Aorta (tissue), 5 donors: ENCODE measurements around the gene FGF21. TPM values are rescaled to one million over a fixed set of nuclear protein-coding genes. Genes with fewer than 3 reads are reported as not detected.
A peak's percentile ranks its signal among the peaks of the same experiment; 100 is the strongest.

Experiments used
- ATAC-seq: fragments of 200-7000 bp; cut with Tn5 transposase; one replicate; pipeline ENCODE4 v1.9.1; 2022; ENCODE audit warnings: moderate library complexity; ENCODE audit not compliant: low FRiP score
- DNase-seq, 2 donors: peaks; one replicate each; pipeline ENCODE4 v3.0.0-alpha.2; 2020
- H3K27ac ChIP-seq, 2 donors: one replicate each; pipeline ENCODE4 v1.5.1; 2013; ENCODE audit warnings: low read length in 2 of 2, mild to moderate bottlenecking in 2 of 2, moderate library complexity in 2 of 2, control low read depth in 1 of 2, inconsistent platforms in 1 of 2, low read depth in 1 of 2
- H3K27me3 ChIP-seq, 2 donors: one replicate each; pipeline ENCODE4 v1.6.1; 2013; ENCODE audit warnings: control low read depth in 1 of 2, low read length in 1 of 2, mild to moderate bottlenecking in 1 of 2, moderate library complexity in 1 of 2; ENCODE audit not compliant: insufficient read depth in 2 of 2, control insufficient read depth in 1 of 2
- H3K36me3 ChIP-seq, 2 donors: one replicate each; pipeline ENCODE4 v1.6.1; 2013; ENCODE audit warnings: control low read depth in 1 of 2, low read length in 1 of 2, mild to moderate bottlenecking in 1 of 2; ENCODE audit not compliant: insufficient read depth in 2 of 2, control insufficient read depth in 1 of 2
- H3K4me1 ChIP-seq, 2 donors: one replicate each; pipeline ENCODE4 v1.6.1; 2013; ENCODE audit warnings: low read length in 2 of 2, control low read depth in 1 of 2, mild to moderate bottlenecking in 1 of 2, moderate library complexity in 1 of 2; ENCODE audit not compliant: insufficient read depth in 2 of 2, control insufficient read depth in 1 of 2
- H3K4me3 ChIP-seq, 2 donors: one replicate each; pipeline ENCODE4 v1.5.1; 2013; ENCODE audit warnings: low read length in 2 of 2, control low read depth in 1 of 2, mild to moderate bottlenecking in 1 of 2
- H3K9me3 ChIP-seq: one replicate; pipeline ENCODE4 v1.6.1; 2013; ENCODE audit warnings: mild to moderate bottlenecking, low read length; ENCODE audit not compliant: control insufficient read depth
- WGBS, 2 donors: extraction: QIAGEN DNeasy Blood & Tissue Kit; methylation state at CpG; one replicate each; pipeline ENCODE4 v1.1.7; 2013; 5-methylcytosine and 5-hydroxymethylcytosine counted together
- intact Hi-C, 2 donors: fragments of 100-400 bp; cut with DNase I; formaldehyde crosslinking; loops; one replicate each; pipeline versions ENCODE4 v1.14.2 to v1.15.0; 2022
- polyA plus RNA-seq, 2 donors: library from polyadenylated mRNA; stranded (reverse); fragments of 200-250 nt; gene quantifications; one replicate each; pipeline ENCODE4 v1.2.3, GENCODE V29; 2013
- total RNA-seq, 2 donors: library from RNA; stranded (reverse); fragmentation: NEBNext Ultra II Directional; extraction: Animal tissue kit (Norgen Biotek cat#: 25700); gene quantifications; one replicate each; pipeline ENCODE4 v1.2.1, GENCODE V29; 2021
- donor health status: healthy with polysubstance abuse.
- donor health status: Bipolar disorder and iron deficiency.
- donor health status: DM: no; HTN: no; CAD: no.
- donor health status: DM: no; HTN: no; CAD: no.
- donor health status: DM: yes; HTN: yes; CAD: no.

FGF21 gene
- total and polyA plus RNA-seq, 4 donors: not detected

DNA sequence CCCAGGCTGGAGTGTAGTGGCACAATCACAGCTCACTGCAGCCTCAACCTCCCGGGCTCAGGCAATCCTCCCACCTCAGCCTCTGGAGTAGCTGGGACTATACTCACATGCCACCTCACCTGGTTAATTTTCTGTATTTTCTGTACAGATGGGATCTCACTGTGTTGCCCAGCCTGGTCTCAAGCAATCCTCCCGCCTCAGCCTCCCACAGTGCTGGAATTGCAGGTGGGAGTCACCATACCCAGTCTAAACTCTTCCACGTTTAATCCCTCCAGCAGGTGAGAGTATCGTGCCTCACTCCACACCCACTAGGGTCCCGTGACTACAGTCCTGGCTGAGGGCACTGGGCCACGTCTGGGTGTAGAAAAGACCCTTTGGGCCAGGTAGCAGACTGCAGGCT, 39.0 kb downstream of the FGF21 start:
- no peaks in the 10 kb centered on the region for H3K4me1 ChIP-seq
- H3K27me3 ChIP-seq: no peaks in the 10 kb centered on the region
- no peak overlapping the region for H3K4me3 ChIP-seq
- no peaks in the 10 kb centered on the region for H3K9me3 ChIP-seq
- ATAC-seq (no peak), DNase-seq (no peak)
- H3K36me3 ChIP-seq: no peaks in the 10 kb centered on the region
- no peak overlapping the region for H3K27ac ChIP-seq
- WGBS, 2 donors: 77 to 79% methylated on average over 6 of the region's 6 CpGs
- intact Hi-C loops: loop anchor here in 1 of 2 donors (5.0 kb wide), 1 partner anchor 173 kb away; the partner anchor contains the start of gene FTL

DNA sequence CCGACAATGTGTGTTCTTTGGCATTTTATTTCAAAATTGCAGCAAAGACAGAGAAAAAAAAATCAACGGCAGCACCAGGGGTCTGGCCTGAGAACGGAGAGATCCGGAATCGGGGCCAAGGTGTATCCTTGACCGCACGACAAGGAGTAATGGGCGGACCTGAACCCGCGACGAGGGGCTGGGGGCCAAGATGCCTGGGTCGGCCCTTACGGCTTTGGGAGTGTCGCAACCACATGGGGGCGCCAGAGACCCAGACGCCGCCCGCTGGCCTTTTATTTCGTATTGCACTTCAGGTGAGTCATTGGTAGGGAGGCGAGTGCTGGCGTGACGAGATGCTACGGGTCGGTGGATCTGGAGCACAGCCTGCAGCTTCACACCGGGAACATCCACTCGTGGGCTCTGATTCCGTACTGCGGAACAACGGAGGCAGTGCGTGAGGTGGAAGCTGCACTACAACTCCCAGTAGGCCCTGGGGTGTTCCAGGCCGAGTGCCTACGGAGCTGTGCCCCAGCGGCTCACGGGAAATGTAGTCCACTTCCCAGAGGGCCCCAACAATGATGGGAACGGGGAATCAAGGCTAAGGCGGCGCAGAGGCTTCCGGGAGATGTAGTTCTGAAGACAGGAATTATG, 39.8 kb downstream of the FGF21 start:
- Histone ChIP-seq H3K27ac (peak overlapping the region; percentile 46 to 52), H3K9me3 (no peaks in the 10 kb centered on the region), H3K36me3 (no peaks in the 10 kb centered on the region), H3K27me3 (no peaks in the 10 kb centered on the region), H3K4me1 (no peaks in the 10 kb centered on the region), H3K4me3 (peak overlapping the region in 1 of 2 donors; percentile 11)
- WGBS, 2 donors: 0 to 1% methylated on average over 38 of the region's 38 CpGs
- intact Hi-C loops: loop anchor here (1.0 kb wide), 1 partner anchor 40 kb away; no protein-coding TSS in a partner anchor
- DNase-seq: peak; percentile 95 to 96
- ATAC-seq: peak; percentile 97

DNA sequence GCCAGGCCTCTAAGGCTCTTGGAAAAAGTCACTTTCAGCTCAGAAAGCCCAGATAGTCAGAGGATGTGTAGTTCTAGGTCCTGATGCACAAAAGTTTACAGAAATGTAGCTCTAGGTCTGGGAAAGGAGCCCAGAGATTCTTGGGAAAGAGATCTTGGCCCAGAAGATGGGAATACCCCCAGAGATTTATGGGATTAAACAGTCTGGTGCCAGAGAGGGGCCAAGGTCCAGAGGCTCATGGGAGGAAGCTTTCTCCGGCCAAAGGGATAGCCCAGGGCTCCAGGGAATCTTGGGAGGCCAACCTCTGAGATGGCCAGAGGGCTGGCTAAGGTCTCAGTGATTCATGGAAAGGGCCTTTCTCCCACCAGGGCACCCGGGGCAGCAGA, 40.4 kb downstream of the FGF21 start:
- intact Hi-C loops: loop anchor here (1.0 kb wide), 1 partner anchor 40 kb away; no protein-coding TSS in a partner anchor
- peak overlapping the region; percentile 52 to 83 for H3K27ac ChIP-seq
- H3K4me3 ChIP-seq: no peak overlapping the region
- no peaks in the 10 kb centered on the region for H3K4me1 ChIP-seq
- DNase-seq (peak; percentile 68 to 83), ATAC-seq (peak; percentile 84)
- no peaks in the 10 kb centered on the region for H3K27me3 ChIP-seq
- H3K36me3 ChIP-seq: no peaks in the 10 kb centered on the region
- WGBS, 2 donors: 13 to 15% methylated on average over 2 of the region's 2 CpGs
- no peaks in the 10 kb centered on the region for H3K9me3 ChIP-seq

DNA sequence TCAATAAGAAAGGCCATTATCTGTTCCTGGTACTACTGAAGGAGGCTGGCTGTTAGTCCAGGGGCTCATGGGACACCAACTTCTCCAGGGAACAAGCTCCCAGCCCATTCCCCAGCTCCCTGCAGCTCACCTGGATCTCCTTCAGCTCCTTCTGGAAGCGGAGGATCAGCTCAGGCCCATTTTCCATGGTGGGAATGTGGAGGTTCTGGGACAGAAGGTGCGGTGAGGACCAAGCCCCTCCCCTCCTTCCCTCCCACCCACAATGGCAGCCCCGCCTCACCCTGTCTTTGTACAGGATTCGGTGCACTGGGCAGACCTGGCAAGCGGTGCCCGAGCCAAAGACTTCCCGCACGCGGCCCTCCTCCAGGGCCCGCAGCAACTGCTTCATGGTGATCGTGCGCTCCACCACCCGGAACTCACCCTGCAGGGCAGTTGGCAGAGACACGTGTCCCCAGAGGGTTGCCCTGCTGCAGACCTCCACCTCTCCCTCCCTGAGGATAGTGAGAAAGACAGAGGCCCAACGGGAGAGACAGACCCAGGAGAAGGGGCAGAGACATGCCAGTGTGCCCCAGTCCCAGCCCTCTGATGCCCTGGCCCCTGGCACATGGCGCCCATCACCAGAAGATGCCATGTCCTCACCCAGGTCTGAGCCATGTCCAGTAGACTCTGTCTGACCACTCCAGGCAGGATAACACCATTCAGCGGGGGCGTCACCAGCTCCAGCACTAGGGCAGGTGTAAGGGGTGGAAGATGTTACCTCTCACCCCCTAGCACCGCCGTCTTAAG, 41.2 kb downstream of the FGF21 start:
- intact Hi-C loops: no loop called here
- H3K4me3 ChIP-seq: no peak overlapping the region
- H3K9me3 ChIP-seq: no peaks in the 10 kb centered on the region
- ATAC-seq (no peak), DNase-seq (no peak)
- no peaks in the 10 kb centered on the region for H3K36me3 ChIP-seq
- H3K27me3 ChIP-seq: no peaks in the 10 kb centered on the region
- 89 to 90% methylated on average over 20 of the region's 20 CpGs for WGBS, 2 donors
- no peaks in the 10 kb centered on the region for H3K4me1 ChIP-seq
- H3K27ac ChIP-seq: peak overlapping the region in 1 of 2 donors; percentile 83

DNA sequence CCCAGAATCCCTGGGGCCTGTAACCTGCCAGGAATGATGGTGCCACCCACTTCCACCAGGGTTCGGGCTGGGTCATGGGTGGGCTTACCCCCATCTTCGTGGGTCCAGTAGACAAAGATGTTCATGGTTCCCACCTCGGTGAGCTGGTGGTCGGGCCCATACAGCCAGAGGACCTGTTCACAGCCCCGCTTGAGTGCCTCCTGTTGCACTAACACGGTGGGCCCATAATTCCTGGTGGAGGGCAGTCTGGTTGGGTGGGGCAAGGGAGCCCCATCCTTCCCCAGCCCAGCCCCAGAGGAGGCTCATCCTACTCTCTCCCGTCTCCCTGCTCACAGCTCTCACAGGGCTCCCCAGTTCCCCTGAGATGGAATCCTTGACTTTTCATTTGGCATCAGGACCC, 41.8 kb downstream of the FGF21 start:
- Histone ChIP-seq H3K9me3 (no peaks in the 10 kb centered on the region), H3K36me3 (no peaks in the 10 kb centered on the region), H3K27ac (no peak overlapping the region), H3K27me3 (no peaks in the 10 kb centered on the region), H3K4me1 (no peaks in the 10 kb centered on the region), H3K4me3 (no peak overlapping the region)
- intact Hi-C loops: no loop called here
- ATAC-seq (no peak), DNase-seq (no peak)
- WGBS, 2 donors: 89 to 92% methylated on average over 7 of the region's 7 CpGs

DNA sequence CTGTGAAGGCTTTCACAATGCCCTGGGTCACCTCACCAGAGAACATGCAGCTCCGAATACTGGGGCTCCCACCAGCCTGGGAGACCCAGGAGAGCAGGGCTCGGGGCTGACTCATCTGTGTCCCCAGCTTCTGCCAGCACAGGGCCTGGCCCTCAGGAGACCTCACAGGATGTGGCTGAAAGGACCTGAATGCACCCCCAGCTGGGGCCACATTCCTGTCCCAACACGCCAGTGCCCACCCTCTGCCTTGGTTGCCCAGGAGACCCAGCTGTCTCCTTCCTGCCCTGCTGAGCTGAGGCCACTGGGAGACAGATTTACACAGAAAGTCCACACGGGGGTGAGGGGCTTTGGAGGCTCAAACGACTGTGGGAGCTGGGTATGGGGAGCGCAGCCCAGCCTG, 43.6 kb downstream of the FGF21 start:
- ATAC-seq: no peak
- DNase-seq: no peak
- Histone ChIP-seq H3K4me1 (no peaks in the 10 kb centered on the region), H3K27ac (no peak overlapping the region), H3K9me3 (no peaks in the 10 kb centered on the region), H3K4me3 (no peak overlapping the region), H3K27me3 (no peaks in the 10 kb centered on the region), H3K36me3 (no peaks in the 10 kb centered on the region)
- WGBS, 2 donors: 55 to 58% methylated on average over 6 of the region's 6 CpGs
- intact Hi-C loops: no loop called here

DNA sequence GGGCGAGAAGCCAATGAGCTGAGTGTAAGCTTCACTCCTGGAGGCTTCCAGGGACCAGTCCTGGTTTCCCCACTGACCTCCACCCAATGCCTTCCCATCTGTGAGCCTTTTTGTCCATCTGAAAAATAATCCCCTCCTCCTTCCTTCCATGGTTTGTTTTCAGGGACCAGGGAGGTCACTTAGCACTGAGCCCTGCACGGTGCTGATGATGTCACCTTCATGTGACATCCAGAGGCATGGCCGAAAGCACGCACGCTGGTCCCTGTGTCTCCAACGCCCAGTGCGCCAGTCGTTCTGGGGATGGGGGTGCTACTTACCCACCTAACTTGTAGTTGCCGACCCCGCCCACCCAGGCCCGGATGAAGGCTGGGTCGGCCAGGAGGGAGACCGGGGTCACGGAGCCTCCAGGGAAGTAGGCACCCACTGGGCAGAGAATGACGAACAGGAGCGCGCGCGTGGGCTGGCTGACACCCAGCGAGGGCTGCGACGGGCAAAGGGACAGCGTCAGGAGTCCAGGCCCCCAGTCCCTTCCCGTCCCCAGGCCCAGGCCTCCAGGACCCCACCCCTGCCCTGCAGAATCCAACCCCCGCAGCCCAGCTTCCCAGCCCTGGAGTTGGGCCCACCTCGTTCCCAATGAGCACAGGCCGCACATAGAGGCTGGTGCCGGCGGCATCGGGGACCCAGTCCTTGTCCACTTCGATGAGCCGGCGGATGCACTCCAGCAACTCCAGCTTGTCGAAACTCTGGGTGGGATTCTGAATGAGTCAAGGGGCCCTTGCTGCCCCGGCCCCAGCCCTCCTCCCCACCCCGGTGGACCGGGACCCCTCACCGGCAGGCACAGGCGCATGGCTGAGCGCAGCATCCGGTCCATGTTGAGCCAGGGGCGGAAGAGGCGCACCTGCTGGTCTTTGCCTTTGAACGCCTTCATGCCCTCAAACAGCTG, 44.3 kb downstream of the FGF21 start:
- intact Hi-C loops: no loop called here
- no peak overlapping the region for H3K4me3 ChIP-seq
- no peaks in the 10 kb centered on the region for H3K4me1 ChIP-seq
- H3K9me3 ChIP-seq: no peaks in the 10 kb centered on the region
- H3K27me3 ChIP-seq: no peaks in the 10 kb centered on the region
- H3K27ac ChIP-seq: no peak overlapping the region
- ATAC-seq: no peak
- WGBS, 2 donors: 88 to 90% methylated on average over 41 to 44 of the region's 44 CpGs
- no peaks in the 10 kb centered on the region for H3K36me3 ChIP-seq
- no peak for DNase-seq

DNA sequence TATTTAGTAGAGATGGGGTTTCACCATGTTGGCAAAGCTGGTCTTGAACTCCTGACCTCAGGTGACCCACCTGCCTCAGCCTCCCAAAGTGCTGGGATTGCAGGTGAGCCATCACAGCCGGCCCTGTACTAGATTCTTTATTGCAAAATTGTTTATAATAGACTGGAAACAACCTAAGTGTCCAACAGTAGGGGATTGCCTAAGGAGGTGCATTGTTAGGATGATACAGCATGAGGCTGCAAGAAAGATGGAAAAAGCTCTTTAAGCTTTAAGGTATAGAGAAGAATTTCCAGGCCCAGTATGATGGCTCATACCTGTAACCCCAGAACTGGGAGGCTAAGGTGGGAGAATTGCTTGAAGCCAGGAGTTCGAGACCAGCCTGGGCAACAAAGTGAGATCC, 47.3 kb downstream of the FGF21 start:
- Histone ChIP-seq H3K4me3 (no peak overlapping the region), H3K27ac (no peak overlapping the region), H3K4me1 (no peaks in the 10 kb centered on the region), H3K36me3 (no peaks in the 10 kb centered on the region), H3K27me3 (no peaks in the 10 kb centered on the region), H3K9me3 (no peaks in the 10 kb centered on the region)
- DNase-seq (no peak), ATAC-seq (no peak)
- intact Hi-C loops: no loop called here
- WGBS, 2 donors: 90 to 95% methylated on average over 2 of the region's 2 CpGs
